Cardiac muscle cell (in vitro differentiated cells and primary cell): ENCODE results near the gene ZNFX1. TPM values are rescaled to one million over a fixed set of nuclear protein-coding genes. Genes with fewer than 3 reads are reported as not detected.

Experiments used
- DNase-seq, 2 donors: peaks; one replicate each; pipeline versions ENCODE4 v3.0.0 to v3.0.0-alpha.2; 2010 to 2017; ENCODE audit warnings: low read depth in 1 of 2, low spot score in 1 of 2
- H3K27ac ChIP-seq: fragments of 200-600 bp; sonication (generic); 2 replicates; pipeline ENCODE4 v1.5.1; 2016
- H3K27me3 ChIP-seq: fragments of 200-600 bp; sonication (generic); 2 replicates; pipeline ENCODE4 v1.6.0; 2016; ENCODE audit warnings: control low read depth
- H3K36me3 ChIP-seq: fragments of 200-600 bp; sonication (generic); 2 replicates; pipeline ENCODE4 v1.5.1; 2016; ENCODE audit warnings: control low read depth
- H3K4me1 ChIP-seq: fragments of 200-600 bp; sonication (generic); 2 replicates; pipeline ENCODE4 v1.8.1; 2017; ENCODE audit warnings: low read depth, mild to moderate bottlenecking, mixed run types
- H3K4me3 ChIP-seq: fragments of 200-600 bp; sonication (generic); 2 replicates; pipeline ENCODE4 v1.5.1; 2016; ENCODE audit warnings: mild to moderate bottlenecking
- H3K9me3 ChIP-seq: fragments of 200-600 bp; sonication (generic); 2 replicates; pipeline ENCODE4 v1.5.1; 2017; ENCODE audit warnings: low read depth, mild to moderate bottlenecking, control low read depth
- polyA plus RNA-seq: library from polyadenylated mRNA; unstranded; fragments of >200 nt; fragmentation: Nextera tagmentation; extraction: Ambion mirVana; gene quantifications from 2 replicates; pipeline ENCODE4 v1.2.1, GENCODE V29; 2016
- total RNA-seq: library from RNA; depleted of rRNA; stranded (reverse); fragments of >200 nt; gene quantifications from 2 replicates; pipeline ENCODE4 v1.2.3, GENCODE V29; 2016
- TF ChIP-seq, protein P1 (sequence below): IDR thresholded peaks from 2 replicates; pipeline ENCODE4 v1.5.1; 2012; ENCODE audit warnings: low read depth, mild to moderate bottlenecking, low read length

ZNFX1 gene
- total and polyA plus RNA-seq, 2 experiments from 2014 or later, result 5.0 to 8.2 TPM

DNA sequence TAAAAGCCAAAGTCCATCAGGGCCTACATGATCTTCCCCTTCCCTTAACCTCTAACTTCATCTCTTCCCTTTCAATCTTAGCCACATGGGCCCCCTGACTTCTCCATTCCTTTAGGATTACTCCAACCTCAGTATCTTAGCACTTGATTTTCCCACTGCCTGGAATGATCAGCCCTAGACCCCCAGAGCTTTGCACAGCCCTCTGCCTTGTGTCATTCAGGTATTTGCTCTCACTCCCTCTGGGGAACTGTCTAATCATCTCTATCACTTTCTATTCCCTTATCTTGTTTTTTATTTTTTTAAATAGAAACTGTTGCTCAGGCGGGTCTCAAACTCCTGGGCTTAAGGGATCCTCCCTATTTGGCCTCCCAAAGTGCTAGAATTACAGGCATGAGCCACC lies 13.3 kb upstream of the ZNFX1 start:
- Histone ChIP-seq H3K4me1 (no peaks in the 10 kb centered on the region), H3K27ac (peak overlapping the region; percentile 43), H3K27me3 (no peaks in the 10 kb centered on the region), H3K9me3 (no peaks in the 10 kb centered on the region), H3K36me3 (peaks cover 49% of the 10 kb centered on the region), H3K4me3 (no peak overlapping the region)
- TF ChIP-seq, protein P1, sequence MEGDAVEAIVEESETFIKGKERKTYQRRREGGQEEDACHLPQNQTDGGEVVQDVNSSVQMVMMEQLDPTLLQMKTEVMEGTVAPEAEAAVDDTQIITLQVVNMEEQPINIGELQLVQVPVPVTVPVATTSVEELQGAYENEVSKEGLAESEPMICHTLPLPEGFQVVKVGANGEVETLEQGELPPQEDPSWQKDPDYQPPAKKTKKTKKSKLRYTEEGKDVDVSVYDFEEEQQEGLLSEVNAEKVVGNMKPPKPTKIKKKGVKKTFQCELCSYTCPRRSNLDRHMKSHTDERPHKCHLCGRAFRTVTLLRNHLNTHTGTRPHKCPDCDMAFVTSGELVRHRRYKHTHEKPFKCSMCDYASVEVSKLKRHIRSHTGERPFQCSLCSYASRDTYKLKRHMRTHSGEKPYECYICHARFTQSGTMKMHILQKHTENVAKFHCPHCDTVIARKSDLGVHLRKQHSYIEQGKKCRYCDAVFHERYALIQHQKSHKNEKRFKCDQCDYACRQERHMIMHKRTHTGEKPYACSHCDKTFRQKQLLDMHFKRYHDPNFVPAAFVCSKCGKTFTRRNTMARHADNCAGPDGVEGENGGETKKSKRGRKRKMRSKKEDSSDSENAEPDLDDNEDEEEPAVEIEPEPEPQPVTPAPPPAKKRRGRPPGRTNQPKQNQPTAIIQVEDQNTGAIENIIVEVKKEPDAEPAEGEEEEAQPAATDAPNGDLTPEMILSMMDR, result no peak
- no peak for DNase-seq

DNA sequence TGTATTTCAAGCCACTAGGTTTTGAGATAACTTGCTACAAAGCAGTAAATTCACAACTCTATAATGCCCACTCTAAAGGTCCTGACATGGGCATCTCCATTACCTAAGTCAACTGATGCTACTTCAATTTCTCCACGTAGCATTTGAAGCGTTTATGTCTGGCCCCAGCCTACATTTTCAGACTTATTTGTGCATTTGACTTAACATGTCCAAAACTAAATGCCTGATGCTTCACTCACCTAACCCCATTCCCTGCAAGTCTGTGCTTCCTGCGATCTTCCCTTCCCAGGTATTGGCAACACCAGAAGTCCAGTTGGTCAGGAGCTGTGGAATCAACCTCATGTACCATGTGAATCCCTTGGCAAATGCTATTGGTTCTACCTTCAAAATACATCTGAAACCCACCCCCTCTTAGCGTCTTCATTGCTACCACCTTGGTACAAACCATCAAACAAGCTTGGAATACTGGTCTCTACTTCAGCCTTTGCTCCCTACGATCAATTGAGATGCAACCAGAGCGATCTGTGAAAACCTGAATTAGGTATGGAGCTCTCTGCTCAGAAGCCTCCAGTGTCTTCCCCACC lies 12.8 kb upstream of the ZNFX1 start:
- Histone ChIP-seq H3K27ac (peak overlapping the region; percentile 43), H3K4me3 (no peak overlapping the region), H3K4me1 (no peaks in the 10 kb centered on the region), H3K36me3 (peaks cover 54% of the 10 kb centered on the region), H3K27me3 (no peaks in the 10 kb centered on the region), H3K9me3 (no peaks in the 10 kb centered on the region)
- TF ChIP-seq, protein P1, result no peak
- no peak for DNase-seq

DNA sequence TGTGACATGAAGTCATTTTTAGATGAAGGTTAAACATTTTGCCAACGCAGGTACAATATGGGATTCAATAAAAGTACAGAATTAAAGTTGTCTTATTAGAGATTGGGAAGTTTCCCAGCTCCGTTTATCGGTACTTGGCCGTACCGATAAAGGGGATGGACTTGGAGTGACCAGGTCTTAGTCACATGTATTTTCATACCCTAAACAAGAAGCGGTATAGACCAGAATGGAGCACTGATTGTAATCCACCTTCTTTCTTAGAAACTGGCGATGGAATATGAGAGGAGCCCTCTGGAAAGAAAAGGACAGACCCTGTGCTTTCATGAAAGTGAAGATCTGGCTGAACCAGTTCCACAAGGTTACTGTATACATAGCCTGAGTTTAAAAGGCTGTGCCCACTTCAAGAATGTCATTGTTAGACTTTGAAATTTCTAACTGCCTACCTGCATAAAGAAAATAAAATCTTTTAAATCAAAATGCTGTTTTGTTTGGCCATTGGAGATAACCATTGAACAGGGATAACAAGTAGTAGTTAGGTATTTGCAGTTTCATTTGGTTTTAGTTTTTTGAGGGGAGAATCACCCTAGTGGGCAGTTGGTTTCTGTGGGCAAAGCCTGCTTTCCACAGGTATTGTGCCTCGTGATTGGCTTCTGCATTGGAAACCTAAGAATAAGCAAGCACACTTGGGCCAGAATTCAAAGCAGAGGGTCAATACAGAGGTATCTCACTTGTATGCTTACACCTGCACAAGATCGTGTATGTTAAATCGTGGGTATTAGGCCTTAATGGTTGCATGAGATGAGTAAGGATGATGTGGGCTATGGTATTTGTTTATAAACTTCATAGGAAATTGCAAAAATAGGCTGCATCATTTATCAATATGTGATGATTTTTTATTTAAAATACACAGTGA lies 11.2 kb upstream of the ZNFX1 start:
- Histone ChIP-seq H3K36me3 (peaks cover 65% of the 10 kb centered on the region), H3K4me1 (no peaks in the 10 kb centered on the region)

DNA sequence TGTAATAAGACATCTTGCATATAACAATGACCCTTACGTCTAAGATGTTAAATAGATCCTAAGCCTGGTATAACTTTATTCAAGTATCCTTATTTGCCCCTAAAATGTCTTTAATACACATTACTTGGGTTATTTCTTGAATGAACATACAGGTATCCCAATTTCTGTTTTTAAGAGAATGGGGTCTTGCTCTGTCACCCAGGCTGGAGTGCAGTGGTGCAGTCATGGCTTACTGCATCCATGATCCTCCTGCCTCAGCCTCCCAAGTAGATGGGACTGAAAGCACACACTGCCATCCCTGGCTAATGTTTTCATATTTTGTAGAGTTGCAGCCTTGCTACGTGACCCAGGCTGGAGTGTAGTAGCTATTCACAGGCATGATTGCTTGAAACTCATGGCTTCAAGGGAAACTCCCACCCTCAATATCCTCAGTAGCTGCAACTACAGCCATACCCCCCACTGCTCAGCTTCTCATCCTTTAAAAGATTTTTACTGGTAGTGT lies 10.4 kb upstream of the ZNFX1 start:
- TF ChIP-seq, protein P1, result no peak
- Histone ChIP-seq H3K36me3 (peaks cover 71% of the 10 kb centered on the region), H3K27me3 (no peaks in the 10 kb centered on the region), H3K27ac (peak overlapping the region; percentile 27), H3K4me1 (no peaks in the 10 kb centered on the region), H3K4me3 (no peak overlapping the region), H3K9me3 (no peaks in the 10 kb centered on the region)
- DNase-seq, result no peak

More for the DNA sequence above, 11.2 kb upstream of the ZNFX1 start:
- H3K27me3 ChIP-seq, result no peaks in the 10 kb centered on the region
- H3K27ac ChIP-seq, result peak overlapping the region; percentile 27
- H3K9me3 ChIP-seq, result no peaks in the 10 kb centered on the region
- TF ChIP-seq, protein P1, result no peak
- H3K4me3 ChIP-seq, result no peak overlapping the region
- no peak for DNase-seq

DNA sequence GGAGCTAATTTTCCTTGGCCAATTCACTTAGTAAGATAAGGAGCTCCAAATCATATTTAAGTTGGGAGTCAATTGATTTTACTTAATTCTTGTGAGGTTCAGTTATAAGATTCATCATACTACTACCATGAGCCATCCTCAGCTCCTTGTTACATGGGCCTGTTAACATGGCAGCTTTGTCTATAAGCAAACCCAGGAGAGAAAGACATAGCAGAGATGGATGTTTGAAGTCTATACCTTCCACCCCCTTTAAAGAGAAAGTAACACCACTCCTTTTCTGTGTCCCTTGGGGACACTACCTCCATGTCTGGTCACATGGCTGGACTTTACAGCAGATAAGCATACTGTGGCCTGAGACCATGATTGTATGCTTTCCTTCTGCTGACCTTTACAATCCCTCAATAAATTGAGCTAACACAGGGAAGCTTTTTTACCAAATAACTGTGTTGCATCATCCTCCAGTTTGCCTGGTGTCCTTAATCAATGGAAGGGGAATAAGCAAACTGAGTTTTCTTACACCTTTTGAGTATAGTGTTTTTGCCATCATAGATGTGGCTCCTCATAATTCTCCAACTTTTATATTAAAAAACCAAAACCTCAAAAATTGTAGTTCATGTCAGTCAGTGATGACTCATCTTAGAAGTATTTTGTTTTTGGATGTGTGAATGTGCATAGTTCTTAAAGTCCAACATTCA lies 9.8 kb upstream of the ZNFX1 start:
- Histone ChIP-seq H3K36me3 (peaks cover 77% of the 10 kb centered on the region), H3K4me1 (no peaks in the 10 kb centered on the region), H3K27me3 (no peaks in the 10 kb centered on the region), H3K4me3 (no peak overlapping the region), H3K27ac (peak overlapping the region; percentile 30), H3K9me3 (no peaks in the 10 kb centered on the region)
- TF ChIP-seq, protein P1, result no peak
- DNase-seq, result peak in 1 of 2 donors; percentile 70
